ENCODE results near the gene CTSZ.

The CTSZ gene

GRCh38 chr20:59033093-59033492 lies 26.0 kb upstream of the CTSZ start:
- TF ChIP-seq, protein P1, sequence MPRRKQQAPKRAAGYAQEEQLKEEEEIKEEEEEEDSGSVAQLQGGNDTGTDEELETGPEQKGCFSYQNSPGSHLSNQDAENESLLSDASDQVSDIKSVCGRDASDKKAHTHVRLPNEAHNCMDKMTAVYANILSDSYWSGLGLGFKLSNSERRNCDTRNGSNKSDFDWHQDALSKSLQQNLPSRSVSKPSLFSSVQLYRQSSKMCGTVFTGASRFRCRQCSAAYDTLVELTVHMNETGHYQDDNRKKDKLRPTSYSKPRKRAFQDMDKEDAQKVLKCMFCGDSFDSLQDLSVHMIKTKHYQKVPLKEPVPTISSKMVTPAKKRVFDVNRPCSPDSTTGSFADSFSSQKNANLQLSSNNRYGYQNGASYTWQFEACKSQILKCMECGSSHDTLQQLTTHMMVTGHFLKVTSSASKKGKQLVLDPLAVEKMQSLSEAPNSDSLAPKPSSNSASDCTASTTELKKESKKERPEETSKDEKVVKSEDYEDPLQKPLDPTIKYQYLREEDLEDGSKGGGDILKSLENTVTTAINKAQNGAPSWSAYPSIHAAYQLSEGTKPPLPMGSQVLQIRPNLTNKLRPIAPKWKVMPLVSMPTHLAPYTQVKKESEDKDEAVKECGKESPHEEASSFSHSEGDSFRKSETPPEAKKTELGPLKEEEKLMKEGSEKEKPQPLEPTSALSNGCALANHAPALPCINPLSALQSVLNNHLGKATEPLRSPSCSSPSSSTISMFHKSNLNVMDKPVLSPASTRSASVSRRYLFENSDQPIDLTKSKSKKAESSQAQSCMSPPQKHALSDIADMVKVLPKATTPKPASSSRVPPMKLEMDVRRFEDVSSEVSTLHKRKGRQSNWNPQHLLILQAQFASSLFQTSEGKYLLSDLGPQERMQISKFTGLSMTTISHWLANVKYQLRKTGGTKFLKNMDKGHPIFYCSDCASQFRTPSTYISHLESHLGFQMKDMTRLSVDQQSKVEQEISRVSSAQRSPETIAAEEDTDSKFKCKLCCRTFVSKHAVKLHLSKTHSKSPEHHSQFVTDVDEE (CRISPR knock-in tag; IDR thresholded peaks at IDR 0.05), result no peak
- no peak for TF ChIP-seq ZNF565 (CRISPR knock-in tag; conservative IDR thresholded peaks at IDR 0.05; ENCODE audit: low read depth)
- no peak for TF ChIP-seq ZNF8 (CRISPR knock-in tag; IDR thresholded peaks at IDR 0.05)
- no peak for TF ChIP-seq ARNTL (CRISPR knock-in tag; IDR thresholded peaks at IDR 0.05; ENCODE audit: borderline replicate concordance, low read depth)
- TF ChIP-seq CSDC2 (CRISPR knock-in tag; IDR thresholded peaks at IDR 0.05), result no peak
- TF ChIP-seq, protein P2, sequence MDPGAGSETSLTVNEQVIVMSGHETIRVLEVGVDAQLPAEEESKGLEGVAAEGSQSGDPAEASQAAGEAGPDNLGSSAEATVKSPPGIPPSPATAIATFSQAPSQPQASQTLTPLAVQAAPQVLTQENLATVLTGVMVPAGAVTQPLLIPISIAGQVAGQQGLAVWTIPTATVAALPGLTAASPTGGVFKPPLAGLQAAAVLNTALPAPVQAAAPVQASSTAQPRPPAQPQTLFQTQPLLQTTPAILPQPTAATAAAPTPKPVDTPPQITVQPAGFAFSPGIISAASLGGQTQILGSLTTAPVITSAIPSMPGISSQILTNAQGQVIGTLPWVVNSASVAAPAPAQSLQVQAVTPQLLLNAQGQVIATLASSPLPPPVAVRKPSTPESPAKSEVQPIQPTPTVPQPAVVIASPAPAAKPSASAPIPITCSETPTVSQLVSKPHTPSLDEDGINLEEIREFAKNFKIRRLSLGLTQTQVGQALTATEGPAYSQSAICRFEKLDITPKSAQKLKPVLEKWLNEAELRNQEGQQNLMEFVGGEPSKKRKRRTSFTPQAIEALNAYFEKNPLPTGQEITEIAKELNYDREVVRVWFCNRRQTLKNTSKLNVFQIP (CRISPR knock-in tag; IDR thresholded peaks at IDR 0.05; ENCODE audit: borderline replicate concordance, low read depth), result no peak
- TF ChIP-seq ISL1 (CRISPR knock-in tag; IDR thresholded peaks at IDR 0.05), result no peak
- TF ChIP-seq ZFP3 (CRISPR knock-in tag; IDR thresholded peaks at IDR 0.05), result no peak
- TF ChIP-seq ESRRG (CRISPR knock-in tag; IDR thresholded peaks at IDR 0.05), result no peak
- no peak for TF ChIP-seq TOX (CRISPR knock-in tag; IDR thresholded peaks at IDR 0.05; ENCODE audit: borderline replicate concordance)
- TF ChIP-seq, protein P3, sequence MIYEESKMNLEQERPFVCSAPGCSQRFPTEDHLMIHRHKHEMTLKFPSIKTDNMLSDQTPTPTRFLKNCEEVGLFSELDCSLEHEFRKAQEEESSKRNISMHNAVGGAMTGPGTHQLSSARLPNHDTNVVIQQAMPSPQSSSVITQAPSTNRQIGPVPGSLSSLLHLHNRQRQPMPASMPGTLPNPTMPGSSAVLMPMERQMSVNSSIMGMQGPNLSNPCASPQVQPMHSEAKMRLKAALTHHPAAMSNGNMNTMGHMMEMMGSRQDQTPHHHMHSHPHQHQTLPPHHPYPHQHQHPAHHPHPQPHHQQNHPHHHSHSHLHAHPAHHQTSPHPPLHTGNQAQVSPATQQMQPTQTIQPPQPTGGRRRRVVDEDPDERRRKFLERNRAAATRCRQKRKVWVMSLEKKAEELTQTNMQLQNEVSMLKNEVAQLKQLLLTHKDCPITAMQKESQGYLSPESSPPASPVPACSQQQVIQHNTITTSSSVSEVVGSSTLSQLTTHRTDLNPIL (CRISPR knock-in tag; IDR thresholded peaks at IDR 0.05; ENCODE audit: low read depth), result no peak
- TF ChIP-seq RARB (CRISPR knock-in tag; IDR thresholded peaks at IDR 0.05), result no peak
- no peak for TF ChIP-seq PPARA (CRISPR knock-in tag; IDR thresholded peaks at IDR 0.05; ENCODE audit: borderline replicate concordance)
- no peak for TF ChIP-seq ZC3H10 (CRISPR knock-in tag; IDR thresholded peaks at IDR 0.05)
- no peak for TF ChIP-seq SNAI2 (CRISPR knock-in tag; IDR thresholded peaks at IDR 0.05)
- no peak for TF ChIP-seq CSRNP3 (CRISPR knock-in tag; IDR thresholded peaks at IDR 0.05)
- TF ChIP-seq TCF4 (CRISPR knock-in tag; IDR thresholded peaks at IDR 0.05; ENCODE audit: borderline replicate concordance), result no peak
- no peak for TF ChIP-seq GLIS3 (CRISPR knock-in tag; IDR thresholded peaks at IDR 0.05)
- ATAC-seq, result no peak

DNA sequence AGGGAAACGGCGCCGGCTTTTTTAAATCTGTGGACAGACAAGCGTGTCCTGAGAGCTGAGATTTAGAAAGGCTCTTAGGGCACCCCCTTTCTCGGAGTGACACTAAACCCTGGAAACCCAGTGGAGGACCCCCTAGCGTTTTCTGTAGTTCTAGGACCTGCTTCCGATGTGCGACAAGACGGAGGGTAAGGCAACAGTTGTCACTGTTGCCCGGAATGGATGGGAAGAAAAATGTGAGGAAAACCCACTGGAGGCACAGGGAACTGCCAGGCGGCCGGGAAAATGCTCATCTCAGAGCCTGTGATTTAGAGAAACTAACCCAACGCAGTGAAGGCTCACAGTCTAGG lies 25.6 kb upstream of the CTSZ start:
- peak; percentile 68 for ATAC-seq
- TF ChIP-seq, protein P1 (CRISPR knock-in tag; IDR thresholded peaks at IDR 0.05), result no peak
- TF ChIP-seq ISL1 (CRISPR knock-in tag; IDR thresholded peaks at IDR 0.05) (no peak), ZC3H10 (CRISPR knock-in tag; IDR thresholded peaks at IDR 0.05) (no peak)

DNA sequence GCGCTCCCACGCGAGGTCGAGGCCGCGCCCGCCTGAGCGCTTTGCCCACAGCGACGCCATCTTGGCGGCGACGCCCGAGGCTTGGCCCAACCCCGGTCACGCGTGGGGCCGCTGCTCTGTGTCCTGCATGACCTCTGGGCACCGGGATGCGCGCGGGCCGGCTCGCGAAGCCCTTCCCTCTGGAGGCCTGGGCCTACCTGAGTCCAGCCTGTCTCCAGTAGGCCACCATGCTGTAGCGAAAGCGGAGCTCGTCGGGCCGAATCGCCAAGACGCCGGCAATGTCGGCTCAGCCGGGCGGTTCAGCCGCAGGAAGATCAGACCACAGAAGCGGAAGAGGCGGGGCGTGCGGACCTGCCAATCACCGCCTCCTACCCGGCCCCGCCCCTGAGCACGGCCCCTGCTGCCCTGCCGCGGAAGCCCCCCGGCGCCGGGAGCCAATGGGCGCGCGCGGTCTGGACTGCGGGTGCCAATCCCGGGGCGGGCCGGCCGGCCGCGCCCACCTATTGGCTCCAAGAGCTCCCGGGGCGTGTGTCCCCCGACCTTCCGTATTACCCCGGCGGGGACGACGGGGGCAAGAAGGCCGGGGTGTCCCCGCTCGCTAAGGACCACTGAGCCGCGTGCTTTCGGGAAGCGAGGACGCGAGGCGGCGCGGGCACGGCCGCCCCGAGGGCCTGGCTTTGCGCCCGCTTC lies 25.1 kb upstream of the CTSZ start, which contains the start of gene ATP5F1E:
Gene ATP5F1E, minus strand, starts transcription at position 313 of the 690 bp plus-strand sequence. Its CDS starts 84 bp downstream, at position 229.
- ATAC-seq, result peak; percentile 99
- peak; percentile 94 for TF ChIP-seq CSDC2 (CRISPR knock-in tag; IDR thresholded peaks at IDR 0.05)
- no peak for TF ChIP-seq ARNTL (CRISPR knock-in tag; IDR thresholded peaks at IDR 0.05; ENCODE audit: borderline replicate concordance, low read depth)
- TF ChIP-seq PPARA (CRISPR knock-in tag; IDR thresholded peaks at IDR 0.05; ENCODE audit: borderline replicate concordance), result no peak
- TF ChIP-seq, protein P2 (CRISPR knock-in tag; IDR thresholded peaks at IDR 0.05; ENCODE audit: borderline replicate concordance, low read depth), result no peak
- TF ChIP-seq OSR1 (CRISPR knock-in tag; IDR thresholded peaks at IDR 0.05), result no peak
- TF ChIP-seq BACH2 (CRISPR knock-in tag; IDR thresholded peaks at IDR 0.05; ENCODE audit: borderline replicate concordance), result no peak
- no peak for TF ChIP-seq TCF4 (CRISPR knock-in tag; IDR thresholded peaks at IDR 0.05; ENCODE audit: borderline replicate concordance)
- TF ChIP-seq ZNF8 (CRISPR knock-in tag; IDR thresholded peaks at IDR 0.05), result no peak
- TF ChIP-seq ESRRG (CRISPR knock-in tag; IDR thresholded peaks at IDR 0.05), result 0 out of 2 replicates have a peak, but pooled peaks have one; percentile 38
- no peak for TF ChIP-seq ZC3H10 (CRISPR knock-in tag; IDR thresholded peaks at IDR 0.05)
- TF ChIP-seq, protein P3 (CRISPR knock-in tag; IDR thresholded peaks at IDR 0.05; ENCODE audit: low read depth), result no peak
- no peak for TF ChIP-seq RARB (CRISPR knock-in tag; IDR thresholded peaks at IDR 0.05)
- peak; percentile 79 for TF ChIP-seq ZFP3 (CRISPR knock-in tag; IDR thresholded peaks at IDR 0.05)
- no peak for TF ChIP-seq ZFP30 (CRISPR knock-in tag; IDR thresholded peaks at IDR 0.05)
- peak; percentile 66; the same call in 1 of the 2 replicates for TF ChIP-seq ZNF565 (CRISPR knock-in tag; conservative IDR thresholded peaks at IDR 0.05; ENCODE audit: low read depth)
- no peak for TF ChIP-seq TOX (CRISPR knock-in tag; IDR thresholded peaks at IDR 0.05; ENCODE audit: borderline replicate concordance)

Data from SK-N-SH treated with all-trans-retinoic acid at 6 μM for 48 hours (cell line).